Muscle of arm (tissue), 12 donors: ENCODE measurements around the gene ZDHHC12. TPM values are rescaled to one million over a fixed set of nuclear protein-coding genes. Genes with fewer than 3 reads are reported as not detected.

ENCODE experiments used
- DNase-seq: peaks from one replicate; pipeline ENCODE4 v3.0.0-alpha.2; 2013
- polyA plus RNA-seq, 12 donors: library from polyadenylated mRNA; unstranded; fragments of 120-200 nt; gene quantifications; one replicate each; pipeline ENCODE4 v1.2.1, GENCODE V29; 2013; ENCODE audit not compliant: insufficient read length in 12 of 12

ZDHHC12 gene
- polyA plus RNA-seq, 12 donors = 4.4 to 10.8 (median 5.6) TPM; not detected in 1

DNA sequence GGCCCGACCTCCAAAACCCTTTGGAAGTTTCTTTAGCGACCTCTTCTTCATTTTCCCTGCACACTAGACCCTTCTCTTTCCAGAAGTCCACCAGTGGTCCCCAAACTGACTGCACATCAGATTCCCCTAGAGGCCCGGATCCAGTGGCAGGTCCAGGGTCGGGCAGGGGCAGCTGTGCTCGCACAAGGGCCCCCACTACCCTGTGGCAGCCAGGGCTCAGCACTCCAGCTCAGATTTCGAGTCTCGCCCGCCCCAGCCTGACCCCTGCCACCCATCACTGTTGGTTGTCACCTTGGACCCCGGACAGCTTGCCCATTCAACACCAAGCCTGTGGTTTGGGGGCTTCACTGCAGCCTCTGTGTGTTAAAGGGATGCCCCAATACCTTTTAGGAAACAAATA, 7.8 kb upstream of the ZDHHC12 start:
- no peak for DNase-seq

DNA sequence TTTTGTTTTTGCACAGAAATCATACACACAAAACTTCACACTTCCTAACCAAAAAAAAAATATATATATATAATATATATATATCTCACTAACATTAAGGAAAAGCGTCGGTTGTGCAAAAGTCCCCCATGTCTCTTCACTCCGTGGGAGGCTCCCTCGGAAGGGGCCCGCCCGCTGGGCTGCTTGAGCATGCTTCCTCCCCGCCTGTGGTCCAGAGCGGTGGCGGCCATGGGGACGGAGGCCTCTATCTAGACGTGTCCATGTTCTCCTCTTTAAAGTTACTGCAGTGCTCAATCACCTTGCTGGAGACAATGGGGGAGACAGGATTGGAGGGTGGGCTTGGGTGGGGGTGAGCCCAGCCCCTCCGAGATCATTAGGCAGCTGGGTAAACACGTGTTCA, 7.2 kb upstream of the ZDHHC12 start:
- no peak for DNase-seq

DNA sequence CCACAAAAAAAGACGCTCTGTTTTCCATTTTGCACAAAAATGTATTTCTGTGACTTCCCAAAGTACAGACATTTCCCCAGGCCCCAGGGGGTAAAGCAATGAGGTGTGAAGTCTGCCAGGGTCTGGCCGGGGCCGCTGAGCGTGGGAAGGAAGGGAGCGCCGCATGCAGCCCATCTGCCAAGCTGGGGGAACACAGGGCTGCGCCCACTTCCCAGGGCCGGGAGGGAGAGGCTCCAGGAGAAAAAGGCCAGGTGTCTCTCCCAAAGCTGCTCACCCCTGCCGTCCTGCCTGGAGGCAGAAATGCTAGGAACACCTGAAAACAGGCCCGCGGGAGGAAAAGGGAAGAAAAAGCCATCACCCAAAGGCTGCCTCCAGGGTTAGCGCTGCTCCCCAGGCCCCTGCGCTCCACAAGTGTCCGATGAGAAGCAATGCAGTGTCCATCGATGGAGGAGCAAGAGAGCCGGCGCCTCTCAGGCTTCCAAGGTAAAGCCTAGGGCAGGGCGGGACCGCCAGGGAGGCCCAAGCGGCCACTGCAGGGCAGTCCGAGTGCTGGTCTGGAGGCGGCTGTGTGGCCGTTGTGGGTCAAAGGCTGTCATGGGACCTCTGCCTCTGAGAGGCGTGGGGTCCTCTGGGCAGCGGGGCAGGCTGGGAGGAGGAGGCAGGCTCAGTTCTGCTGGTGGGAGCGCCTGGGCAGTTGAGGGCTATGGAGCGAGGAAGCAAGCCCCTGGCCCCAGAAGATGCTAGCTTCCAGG, 6.0 kb upstream of the ZDHHC12 start:
- no peak for DNase-seq

DNA sequence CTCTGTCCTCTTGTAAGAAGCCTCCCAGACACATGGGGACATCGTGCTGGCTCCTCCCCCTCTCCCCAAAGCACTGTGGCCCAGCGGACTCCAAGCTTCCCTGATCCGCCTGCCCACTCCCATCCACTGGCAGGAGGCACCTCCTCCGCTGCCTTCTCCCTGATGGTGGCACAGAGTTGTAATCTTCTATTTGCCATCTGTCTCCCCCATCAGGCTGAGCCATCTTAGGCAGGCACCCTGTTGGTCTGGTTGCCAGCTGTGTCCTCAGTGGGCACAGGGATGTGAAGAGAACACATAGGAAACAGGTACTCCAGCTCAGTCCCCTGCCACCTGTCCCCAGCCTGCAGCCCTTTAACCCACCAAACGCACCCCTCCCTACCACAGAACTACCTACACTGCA, 5.4 kb upstream of the ZDHHC12 start:
- no peak for DNase-seq

DNA sequence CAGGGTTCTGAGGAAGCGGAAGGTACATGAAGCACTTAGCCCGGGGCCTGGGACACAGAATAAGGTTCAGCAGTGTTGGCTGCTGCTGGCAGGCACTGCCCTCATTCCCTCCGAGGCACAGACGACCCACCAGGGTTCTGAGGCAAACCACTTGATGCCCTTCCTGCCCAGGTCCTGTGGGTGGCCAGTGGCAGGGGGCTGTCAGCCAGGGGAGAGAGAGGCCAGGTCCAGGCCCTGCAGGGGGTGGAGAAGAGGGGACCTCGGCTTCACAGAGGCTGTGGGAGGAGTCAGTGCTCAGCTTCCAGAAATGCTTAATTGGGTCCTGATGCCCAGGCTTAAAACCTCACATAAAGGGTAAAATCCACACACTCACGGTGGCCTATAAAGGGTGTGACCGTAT, 4.4 kb upstream of the ZDHHC12 start:
- no peak for DNase-seq

DNA sequence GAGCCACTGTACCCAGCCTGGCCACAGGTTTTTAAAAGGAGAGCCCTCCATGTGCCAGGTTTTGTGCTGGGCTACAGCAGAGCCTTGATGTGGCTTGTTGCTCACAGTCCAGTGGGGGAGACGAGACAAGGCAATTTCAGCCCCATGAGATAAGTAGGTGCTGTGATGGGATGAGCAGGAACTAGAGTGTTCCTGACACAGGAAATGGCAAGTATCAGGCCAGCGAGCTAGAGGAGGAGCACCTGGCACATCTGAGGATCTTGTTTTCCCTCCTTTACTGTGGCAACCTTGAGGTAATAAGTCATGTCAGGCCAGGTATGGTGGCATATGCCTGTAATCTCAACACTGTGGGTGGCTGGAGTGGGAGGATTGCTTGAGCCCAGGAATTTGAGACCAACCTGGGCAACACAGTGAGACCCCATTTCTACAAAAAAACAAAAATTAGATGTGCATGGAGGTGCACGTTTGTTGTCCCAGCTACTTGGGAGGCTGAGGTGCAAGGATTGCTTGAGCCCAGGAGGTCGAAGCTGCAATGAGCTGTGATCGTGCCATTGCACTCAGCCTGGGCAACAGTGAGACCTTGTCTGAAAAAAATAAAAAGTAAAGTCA, 3.8 kb upstream of the ZDHHC12 start:
- no peak for DNase-seq

DNA sequence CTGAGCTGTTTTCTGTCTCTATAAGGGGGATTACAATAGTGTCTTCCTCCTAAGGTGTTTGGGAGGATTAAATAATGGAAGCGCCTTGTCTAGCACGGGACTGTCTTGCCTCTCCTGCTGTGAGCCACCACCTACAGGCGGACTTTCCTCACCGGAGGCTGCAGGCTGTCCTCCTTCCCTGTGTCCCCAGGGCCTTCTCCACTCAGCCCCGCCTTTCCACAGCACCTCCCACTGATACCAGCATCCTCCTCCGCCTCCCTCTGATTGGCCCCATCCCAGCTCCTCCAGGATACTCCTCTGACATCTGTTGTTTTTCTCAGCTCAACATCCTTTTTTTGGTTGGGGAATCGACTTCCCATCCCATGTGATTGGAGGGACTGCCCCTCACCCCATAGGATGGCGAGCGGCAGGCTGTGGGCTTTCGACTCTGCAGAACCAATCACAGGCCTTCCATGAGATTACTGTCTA, 851 bp upstream of the ZDHHC12 start:
- DNase-seq = no peak

DNA sequence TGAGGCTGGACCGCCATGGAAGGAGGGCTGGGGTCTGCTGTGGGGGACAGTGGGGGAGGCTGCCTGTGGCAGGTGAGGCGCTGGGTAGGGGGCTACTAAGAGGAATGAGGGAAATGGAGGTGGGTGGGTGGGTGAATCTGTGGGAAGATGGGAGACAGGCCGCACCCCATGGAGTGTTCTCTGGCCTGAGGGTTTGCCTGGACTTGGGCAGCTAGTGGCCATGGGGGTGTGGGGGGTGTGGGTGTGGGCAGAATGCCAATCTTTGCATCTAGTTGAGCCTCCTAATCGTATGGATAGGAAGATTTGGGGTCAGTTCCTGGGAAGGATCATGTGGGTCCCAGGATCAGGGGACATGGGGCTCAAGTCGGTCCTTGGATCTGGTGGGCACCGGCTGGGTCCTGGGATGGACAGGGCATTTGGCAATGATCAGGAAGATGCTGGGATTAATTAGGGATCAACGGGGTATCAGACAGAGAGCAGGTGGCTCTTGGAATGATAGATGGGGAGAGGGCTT, 518 bp downstream of the ZDHHC12 start:
- no peak for DNase-seq

DNA sequence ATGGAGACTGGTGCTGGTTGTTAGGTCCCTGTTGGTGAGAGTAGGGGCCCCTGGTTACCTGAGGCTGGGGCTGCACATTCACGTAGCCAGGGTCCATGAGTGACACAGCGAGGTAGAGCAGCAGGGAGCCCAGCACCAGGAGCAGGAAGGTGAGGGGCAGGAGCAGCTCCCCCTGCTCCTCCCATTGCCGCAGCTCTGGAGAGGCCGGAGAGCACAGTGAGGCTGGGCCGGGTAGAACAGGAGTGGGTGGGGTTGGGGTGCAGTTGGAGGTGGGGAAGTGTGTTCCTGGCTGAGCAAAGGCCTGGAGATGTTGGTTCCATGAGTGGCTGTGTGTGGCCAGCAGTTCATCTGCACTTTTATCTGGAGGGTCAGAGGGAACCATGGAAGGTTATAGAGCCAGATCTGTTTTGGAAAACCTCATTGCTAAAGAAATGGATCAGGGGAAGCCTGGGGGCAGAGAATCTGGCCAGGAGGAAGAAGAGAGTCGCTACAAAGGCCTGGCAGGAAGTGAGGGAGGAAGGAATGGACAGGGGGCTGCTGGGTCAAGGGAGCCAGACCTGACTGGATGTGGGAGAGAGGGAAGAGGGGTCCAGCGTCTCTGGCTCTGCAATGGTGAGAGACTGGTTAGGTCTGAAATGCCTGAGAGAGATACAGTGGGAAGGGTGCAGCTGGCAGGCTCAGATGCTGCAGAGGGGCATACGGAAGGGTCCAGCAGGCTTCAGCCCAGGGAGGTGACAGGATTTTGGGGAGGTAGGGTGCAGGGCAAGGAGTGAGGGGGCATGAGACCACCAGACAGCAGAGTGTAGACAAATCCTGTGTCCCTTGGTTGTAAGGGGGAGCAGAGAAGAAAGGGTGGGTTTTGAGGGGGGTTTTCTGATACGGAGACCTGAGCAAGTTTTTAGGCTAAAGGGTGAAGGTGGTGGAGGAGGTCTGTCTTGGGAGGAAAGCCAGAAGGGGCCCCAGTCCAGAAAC, 1.3 kb downstream of the ZDHHC12 start:
- no peak for DNase-seq

DNA sequence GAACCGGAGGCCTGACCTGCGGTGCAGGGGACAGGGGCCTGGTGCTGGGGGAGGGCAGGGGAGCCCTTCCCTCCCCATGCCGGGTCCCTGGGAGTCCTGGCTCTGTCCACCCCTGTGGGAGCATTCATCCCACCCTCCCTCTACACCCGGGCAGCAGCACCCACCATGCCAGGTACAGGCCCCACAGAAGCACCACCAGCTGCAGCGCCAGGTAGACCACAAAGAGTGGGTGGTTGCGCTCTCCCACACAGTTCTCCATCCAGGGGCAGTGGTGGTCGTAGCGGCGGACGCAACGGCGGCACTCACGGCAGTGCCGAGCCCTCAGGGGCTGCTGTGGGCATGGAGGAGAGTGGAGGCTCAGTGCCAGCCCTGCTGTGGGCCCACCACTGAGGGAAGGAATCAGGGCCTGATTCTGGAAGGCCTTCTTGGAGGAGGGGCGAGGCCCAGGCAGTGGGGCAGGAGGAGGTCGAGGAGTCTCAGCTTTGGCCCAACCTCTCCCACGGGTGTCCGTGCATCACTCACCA, 2.4 kb downstream of the ZDHHC12 start:
- no peak for DNase-seq

DNA sequence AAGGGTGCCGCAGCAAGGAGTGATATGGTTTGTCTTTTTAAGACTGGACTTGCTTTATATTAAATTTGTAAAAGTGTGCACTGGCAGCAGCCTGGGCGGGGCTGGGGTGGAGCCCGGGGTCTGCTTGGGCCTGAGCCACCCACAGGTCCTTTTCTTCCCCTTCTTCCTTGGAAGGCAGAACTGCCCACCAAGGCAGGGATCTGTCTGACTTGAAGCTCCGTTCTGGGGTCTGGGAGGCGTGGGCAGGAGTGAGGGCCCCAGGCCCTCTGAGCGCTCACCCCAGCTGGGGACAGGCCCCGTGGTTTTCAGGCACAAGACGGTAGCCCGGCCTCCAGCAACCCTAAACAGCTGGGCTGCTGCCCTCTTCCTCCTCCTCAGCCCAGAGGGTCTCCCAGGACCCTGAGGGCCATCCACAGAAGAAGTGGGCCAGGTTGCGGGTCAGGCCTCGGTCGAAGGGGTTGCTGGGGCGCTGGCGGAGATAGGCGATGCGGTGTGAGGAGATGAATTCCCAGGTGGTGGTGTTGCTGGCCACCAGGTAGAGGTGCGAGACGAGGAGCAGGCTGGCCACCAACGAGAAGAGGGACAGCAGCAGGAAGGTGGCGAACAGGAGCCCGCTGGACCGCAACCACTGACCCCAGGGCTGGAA, 3.0 kb downstream of the ZDHHC12 start:
- no peak for DNase-seq

DNA sequence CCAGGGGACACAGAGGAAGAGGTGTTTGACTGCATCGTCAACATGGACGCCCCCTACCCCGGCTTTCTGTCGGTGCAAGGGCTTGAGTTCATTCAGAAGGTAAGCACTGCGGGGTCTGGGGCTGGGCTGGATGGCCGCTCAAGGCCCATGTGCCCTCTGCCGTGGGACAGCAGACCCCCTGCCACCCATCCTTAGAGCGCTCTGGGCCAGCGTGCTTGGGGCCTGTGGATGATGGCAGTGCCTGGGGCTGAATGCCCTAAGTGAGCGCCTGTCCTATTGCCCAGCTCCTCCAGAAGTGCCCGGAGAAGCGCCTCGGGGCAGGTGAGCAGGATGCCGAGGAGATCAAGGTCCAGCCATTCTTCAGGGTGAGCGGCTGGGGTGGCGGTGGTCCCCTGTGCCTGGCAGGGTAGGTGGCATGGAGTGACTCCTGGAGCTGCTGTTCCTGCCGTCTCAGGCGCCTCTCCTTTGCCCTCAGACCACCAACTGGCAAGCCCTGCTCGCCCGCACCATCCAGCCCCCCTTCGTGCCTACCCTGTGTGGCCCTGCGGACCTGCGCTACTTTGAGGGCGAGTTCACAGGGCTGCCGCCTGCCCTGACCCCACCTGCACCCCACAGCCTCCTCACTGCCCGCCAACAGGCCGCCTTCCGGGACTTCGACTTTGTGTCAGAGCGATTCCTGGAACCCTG, 3.9 kb downstream of the ZDHHC12 start:
- no peak for DNase-seq

DNA sequence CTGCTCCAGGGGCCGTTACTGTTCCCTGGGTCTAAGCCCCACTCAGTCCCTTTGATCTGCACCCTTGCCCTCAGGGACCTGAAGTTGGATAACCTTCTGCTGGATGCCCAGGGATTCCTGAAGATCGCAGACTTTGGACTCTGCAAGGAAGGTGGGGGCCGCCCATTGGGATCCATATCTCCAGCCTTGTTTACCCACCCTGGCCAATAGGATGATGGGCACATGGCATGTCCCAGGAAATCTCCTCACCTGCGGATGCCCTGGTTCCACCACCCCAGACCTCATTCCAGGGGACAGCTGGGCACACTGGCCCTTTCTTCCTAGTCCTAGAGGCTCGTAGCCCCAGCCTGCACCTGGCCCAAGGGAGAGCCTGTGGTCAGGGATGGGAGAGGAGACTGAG, 5.5 kb downstream of the ZDHHC12 start:
- no peak for DNase-seq

DNA sequence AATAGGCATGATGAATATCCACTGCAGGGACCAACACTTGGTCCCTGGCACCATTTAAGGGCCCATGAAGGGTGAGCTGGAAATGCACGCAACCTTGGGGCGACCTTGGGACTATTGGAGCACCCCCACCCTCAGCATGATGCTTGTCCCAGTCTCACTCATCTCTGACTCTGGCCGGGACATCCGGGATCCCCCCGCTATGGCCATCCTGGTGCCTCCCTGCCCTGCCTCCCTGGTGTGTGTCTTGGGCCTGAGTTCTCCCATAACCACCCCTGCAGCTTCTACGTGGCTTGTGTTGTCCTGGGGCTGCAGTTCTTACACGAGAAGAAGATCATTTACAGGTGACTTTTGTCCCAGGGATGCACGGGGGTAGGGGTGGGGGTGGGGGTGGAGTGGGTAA, 5.9 kb downstream of the ZDHHC12 start:
- DNase-seq = no peak

DNA sequence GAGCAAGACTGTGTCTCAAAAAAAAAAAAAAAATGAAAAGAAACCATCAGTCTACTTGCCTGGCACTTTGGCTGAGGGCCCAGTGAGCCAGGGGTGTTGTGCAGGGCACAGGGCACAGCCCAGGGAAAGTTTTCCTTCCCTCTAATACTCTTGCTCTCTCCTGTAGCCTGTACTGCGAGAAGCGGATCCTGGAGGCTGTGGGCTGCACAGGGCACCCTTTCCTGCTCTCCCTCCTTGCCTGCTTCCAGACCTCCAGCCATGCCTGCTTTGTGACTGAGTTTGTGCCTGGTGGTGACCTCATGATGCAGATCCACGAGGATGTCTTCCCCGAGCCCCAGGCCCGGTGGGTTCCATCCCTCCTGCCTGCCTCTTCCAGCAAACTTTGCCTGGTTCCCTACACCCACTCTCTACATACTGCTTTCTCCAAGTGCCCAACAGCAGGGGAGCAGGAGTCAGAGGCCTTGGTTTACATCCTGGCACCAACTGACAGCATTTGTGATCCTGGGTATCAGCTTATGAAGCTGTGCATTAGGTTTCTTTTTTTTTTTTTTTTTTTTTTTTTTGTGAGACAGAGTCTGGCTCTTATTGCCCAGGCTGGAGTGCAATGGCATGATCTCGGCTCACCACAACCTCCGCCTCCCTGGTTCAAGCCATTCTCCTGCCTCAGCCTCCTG, 7.2 kb downstream of the ZDHHC12 start:
- no peak for DNase-seq

DNA sequence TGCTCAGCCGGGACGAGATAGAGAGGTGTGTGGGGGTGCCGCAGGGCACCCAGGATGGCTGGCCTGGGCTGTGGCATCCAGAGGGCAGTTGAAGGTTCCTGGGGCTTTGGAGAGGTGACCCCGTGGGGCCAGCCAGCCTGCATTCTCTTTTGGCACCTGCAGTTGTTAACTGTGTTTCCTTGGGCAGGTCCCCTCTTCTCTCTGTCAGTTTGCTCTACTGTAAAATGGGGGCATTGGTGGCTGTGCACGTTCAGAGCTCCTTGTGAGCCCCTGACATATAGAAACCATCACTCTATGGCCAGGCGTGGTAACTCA, 8.5 kb downstream of the ZDHHC12 start:
- no peak for DNase-seq

DNA sequence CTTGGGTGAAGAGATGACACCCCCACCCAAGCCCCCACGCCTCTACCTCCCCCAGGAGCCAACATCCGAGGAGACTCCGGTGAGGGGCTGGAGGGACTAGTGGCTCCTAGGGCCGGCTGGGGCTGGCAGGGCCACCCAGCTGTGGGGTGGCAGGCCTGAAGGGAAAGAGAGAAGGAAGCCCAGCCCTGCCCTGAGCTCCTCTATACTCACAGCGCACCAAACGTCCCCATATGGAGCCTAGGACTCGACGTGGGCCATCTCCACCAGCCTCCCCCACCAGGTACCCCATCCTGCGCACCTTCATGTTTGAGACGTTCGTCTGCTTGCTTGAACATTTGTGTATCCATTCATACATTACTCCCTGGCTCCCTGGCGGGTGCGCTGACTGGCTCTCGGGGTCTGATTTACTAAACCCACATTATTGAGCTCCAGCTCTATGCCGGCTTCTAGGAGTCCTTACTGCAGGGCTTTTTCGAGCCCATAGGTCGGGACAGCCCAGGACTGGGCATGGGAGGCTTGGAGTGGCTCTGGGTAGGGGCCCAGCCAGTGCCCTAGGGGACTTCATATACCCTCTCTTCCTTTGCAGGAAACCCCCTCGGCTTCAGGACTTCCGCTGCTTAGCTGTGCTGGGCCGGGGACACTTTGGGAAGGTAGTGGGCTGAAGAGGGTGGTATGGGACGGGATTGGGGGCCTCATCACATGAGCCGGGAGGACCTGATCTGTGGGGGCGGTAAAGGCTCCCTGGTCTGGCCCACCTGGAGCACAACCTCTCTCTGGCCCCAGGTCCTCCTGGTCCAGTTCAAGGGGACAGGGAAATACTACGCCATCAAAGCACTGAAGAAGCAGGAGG, 9.1 kb downstream of the ZDHHC12 start:
- no peak for DNase-seq

DNA sequence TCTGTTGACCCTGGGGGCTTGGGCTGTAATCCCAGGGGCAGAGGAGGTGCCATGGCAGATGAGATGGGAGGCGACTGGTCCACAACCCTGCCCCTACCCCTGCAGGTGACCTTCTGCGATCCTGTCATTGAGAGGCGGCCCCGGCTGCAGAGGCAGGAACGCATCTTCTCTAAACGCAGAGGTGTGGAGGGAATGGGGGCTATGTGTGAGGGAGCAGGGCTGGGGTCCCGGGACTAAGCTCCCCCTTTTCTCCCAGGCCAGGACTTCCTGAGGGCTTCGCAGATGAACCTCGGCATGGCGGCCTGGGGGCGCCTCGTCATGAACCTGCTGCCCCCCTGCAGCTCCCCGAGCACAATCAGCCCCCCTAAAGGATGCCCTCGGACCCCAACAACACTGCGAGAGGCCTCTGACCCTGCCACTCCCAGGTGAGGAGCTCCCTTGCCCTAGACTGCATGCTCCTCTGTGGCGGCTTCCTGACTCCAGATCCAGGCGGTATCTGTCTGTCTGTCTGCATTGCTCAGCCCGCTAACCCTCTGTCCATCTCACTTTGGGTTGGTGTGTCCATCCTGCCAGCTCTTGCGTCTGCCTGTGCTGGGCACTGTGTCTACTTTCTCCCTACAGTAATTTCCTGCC, 9.9 kb downstream of the ZDHHC12 start:
- no peak for DNase-seq

DNA sequence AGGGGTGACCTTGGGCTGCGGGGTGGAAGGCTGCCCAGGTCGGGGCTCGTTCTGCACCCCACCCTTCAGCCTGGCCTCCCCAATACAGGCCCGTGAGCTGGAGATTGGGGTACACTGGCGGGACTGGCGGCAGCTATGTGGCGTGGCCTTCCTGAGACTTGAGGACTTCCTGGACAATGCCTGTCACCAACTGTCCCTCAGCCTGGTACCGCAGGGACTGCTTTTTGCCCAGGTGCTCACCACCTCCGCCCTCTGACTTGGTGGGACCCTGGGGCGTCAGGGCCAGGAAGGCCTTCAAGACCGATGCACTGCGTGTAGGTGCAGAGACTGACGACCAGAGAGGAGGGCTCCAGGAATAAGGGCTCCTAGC, 10.5 kb downstream of the ZDHHC12 start:
- no peak for DNase-seq
